GM12892 (cell line): ENCODE results near the gene PDE4B.

ENCODE experiments used
- POLR2A ChIP-seq: IDR thresholded peaks from 2 replicates; pipeline ENCODE4 v1.6.1; 2011; ENCODE audit warnings: low read depth, low read length, control low read depth
- POLR2AphosphoS5 ChIP-seq: IDR thresholded peaks from 2 replicates; pipeline ENCODE4 v1.6.1; 2011; ENCODE audit warnings: low read depth, low read length, control low read depth
- TAF1 ChIP-seq: IDR thresholded peaks from 2 replicates; pipeline ENCODE4 v1.6.1; 2011; ENCODE audit warnings: low read depth, mild to moderate bottlenecking, control low read depth, low read length, borderline replicate concordance

DNA sequence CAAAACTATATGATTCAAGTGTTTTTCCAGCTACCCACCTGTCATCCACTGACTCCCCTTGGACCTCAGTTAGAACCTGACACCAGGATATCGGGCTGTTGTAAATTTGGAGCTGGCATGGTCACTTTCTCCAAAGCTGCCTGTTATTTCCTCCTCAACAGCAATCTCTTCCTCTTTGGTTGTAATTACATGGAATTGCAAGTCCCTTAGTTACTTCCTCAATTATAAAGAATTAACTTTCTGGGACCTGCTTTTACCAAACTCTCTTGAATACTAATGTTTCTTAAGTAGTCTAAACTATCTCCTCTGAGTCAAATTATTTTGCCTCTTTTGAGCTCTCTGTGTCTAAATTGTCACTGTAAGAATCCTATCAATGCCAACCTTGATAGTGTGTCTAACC lies 590.9 kb downstream of the PDE4B start:
- TF ChIP-seq POLR2A, result no peak
- TF ChIP-seq POLR2AphosphoS5, result no peak
- TF ChIP-seq TAF1, result no peak
